HS-5 (cell line): ENCODE measurements around the gene RAI1.
"Not testable (repeated sequence)": the region's sequence is repeated elsewhere in the genome, so short reads cannot be mapped to it uniquely, and the experiment has no call there.

Source experiments
- DNase-seq: peaks from one replicate; pipeline ENCODE4 v3.0.0-alpha.2; 2012; ENCODE audit warnings: low read depth

RAI1 gene

DNA sequence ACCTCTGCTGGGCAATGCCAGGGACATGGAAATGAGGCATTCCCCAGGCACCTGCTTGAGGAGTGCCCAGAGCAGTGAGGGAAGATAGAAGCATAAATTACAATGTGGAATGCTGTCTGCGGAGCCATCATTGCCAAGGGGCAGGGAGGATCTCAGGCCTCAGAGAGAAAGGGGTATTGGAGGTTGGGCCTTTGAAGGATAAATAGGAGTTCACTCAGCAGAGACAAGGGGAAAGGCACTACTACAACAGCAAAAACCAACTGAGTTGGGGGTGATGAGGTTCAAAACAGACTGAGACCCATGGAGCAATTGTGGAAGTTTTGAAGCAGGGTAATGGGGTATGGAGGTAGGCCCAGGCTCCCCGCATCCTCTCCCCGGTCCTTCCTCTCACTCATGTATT is 122.7 kb downstream of the RAI1 start:
- DNase-seq: no peak

DNA sequence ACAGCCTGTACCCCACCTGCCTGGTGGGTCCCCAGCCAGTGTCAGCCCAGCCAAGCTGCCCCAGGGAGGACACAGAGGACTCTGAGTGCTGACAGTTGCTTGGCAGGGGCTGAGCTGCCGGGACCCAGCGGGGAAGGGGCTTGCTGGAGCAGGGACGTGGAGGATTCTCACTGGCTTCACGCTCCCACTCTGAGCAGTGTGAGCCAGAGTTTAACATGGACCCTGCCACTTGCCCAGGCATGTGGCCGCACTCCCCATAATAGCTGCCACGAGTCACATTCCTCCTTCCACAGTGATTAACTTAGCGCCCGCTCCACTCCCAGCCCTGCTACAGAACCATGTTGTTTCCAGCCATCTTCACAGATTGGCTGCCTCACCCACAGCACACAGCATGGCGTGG is 124.3 kb downstream of the RAI1 start:
- no peak for DNase-seq

DNA sequence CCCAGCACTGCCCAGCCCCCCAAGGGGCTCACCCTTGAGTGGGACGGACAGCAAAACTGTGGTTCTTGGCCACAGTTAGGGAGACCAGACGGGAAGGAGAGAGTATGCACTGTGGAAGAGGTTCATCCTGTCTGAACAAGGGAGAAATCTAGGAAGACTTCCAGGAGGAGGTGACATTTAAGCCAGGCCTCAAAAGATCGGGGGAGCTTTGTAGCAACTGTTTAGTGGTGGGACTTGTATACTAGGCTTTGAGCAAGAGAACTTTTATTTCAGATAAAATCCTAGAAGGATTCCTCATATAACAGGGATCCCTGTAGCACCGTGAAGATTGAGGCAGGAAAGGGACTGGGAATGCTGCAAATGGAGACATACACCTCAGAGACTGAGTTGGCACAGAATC is 124.8 kb downstream of the RAI1 start:
- DNase-seq: no peak

DNA sequence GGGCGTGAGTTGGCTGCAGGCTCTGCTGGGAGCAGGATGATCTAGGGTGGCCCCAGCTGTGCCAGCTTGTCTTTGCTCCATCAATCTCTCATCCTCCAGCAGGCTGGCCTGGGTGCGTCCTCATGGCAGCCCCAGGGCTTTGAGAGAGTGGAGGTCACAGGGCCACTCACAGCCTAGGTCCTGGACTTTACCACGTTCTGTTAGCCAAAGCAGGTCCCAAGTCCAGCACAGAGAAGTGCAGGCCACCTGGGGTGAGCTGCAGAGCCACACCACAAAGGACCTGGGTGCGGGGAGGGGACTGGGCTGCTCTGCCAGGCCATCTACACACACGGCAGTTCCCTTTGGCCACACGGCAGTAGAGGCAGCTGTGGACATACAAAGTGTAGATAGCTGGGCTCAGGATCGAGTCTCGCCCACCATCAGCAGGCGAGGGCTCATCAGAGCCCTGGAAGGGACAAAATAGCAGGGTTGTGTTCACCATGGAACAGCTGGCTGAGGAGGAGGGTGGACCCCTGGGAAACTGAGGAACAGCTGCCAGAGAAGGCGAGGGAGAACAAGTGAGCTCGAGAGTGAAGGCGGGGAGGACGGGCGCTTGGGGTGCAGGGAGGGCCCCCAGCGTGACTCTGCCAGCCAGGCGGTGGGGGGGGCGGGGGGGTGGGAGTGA is 125.5 kb downstream of the RAI1 start:
- DNase-seq: no peak

DNA sequence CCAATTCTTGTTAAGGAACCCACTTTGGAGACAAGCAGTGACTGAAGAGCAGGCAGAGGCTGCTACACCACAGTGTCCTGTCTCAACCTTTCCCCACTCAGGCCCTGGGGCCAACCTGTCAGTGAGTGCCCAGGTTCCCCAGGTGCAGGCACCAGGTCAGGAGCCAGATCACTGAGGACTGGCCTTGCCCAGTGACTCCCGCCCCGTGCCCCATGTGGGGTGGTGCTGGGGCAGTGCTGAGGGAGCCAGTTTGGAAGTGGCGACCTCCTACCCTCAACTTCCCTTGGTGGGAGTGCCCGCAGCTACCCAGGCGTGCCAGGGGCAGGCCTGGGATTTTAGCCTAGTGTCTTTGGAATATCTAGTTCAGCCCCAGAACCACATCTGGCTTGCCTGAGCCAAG is 126.2 kb downstream of the RAI1 start:
- DNase-seq: no peak

DNA sequence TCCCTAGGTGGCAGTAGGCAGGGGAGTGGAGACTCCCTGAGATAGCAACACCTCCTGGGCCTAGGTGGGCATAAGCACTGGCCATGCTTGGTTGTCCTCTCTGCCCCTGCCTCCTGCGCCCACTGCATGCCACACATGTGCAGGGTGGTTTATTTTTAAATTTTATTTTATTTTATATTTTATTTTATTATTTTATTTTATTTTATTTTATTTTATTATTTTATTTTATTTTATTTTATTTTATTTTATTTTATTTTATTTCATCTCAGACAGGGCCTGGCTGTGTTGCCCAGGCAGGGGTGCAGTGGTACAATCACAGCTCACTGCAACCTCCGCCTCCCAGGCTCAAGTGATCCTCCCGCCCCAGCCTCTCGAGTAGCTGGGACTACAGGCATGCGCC is 126.9 kb downstream of the RAI1 start:
- DNase-seq: not testable (repeated sequence)

DNA sequence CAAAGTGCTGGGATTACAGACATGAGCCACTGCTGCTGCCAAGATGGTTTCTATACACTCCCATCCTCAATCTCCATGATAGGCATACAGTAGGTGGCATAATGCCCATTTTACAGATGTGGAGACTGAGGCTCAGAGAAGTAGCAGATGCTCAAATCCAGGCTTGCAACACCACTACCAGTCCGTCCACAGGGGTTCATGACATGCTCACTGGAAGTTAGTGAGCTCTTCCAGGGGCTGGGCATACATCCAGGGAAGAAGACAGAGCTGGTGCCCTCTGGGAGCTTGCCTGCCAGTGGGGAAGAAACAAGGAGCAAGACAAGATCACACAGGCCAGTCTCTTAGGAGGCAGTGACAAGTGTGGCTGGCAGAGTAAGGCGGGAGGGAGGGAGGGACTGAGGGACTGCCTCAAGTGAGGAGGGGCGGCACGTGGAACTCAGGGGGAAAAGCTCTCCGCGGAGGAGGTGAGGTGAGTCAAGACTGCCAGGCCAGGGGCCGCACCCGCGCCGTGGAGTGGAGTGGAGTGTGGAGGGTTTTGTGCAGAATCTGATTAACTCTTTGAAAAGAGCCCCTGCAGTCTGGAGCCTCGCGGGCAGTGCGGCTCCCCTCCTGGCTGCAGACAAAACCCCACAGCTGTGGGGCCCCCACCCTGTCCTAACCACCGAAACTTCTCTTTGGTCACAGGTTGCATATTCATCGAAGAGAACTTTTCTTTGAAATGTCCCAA is 127.6 kb downstream of the RAI1 start:
- no peak for DNase-seq

DNA sequence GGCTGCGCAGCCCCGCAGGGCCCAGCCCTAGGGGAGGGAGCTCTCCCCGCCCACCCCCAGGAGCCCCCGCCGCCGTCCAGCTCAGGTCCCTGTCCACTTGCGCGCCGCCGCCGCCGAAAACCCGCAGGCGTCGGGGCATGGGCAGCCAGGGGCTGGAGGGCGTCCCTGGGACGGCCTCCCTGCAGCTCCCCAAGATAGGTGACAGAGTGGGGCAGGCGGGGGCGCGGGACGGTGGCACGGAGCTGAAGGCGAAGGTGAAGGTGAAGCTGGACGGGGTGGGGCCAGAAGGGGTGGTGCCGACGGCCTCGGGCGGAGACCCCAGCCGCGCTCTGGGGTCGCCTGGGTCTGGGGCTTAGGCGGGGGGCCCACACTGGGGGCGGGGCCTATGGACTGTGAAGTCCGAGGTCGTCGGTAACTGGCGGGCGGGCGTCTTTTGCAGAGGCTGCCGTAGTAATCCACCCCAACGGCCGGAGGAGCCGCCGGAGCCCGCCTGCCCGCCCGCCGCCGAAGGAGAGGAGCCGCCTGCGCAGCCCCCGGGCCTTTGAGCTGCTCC is 128.3 kb downstream of the RAI1 start:
- DNase-seq: no peak

DNA sequence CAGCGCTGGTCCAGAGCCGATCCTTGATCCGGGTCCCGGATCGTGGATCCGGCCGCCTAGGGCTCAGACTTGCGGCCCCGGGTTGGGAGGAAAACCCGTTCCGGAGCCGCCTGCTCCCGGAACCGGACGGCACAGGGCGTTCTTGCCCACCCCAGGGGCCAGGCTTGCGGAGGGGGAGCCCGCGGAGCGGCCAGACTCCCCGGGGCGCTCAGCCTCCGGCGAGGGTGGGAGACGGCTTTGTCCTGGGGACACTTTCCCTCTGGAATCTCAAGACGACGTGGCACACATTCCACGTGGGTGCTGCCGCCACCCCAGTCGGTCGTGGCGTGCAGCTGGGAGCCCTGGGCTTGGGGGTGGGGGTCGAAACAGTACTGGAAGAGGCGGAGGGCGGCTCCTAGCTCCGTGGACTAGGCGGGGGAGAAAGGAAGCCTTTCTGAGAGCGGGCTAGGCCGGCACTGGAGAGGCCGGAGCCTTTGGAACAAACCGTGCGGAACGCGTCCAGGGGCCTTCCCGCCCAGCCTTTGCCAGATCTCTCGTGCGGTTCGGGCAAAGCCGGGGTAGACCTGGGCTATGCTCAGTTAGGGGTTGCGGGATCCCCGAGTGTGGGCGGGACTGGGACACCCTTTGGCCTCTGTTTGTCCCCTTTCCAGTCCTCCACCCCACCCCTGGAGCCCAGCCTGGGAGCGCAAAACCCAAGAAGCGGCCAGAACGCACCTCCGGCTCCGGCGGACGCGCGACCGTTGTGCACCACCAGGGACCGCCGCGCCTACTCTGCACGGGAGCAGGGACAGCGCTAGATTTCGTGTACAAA is 129.0 kb downstream of the RAI1 start:
- DNase-seq: no peak

DNA sequence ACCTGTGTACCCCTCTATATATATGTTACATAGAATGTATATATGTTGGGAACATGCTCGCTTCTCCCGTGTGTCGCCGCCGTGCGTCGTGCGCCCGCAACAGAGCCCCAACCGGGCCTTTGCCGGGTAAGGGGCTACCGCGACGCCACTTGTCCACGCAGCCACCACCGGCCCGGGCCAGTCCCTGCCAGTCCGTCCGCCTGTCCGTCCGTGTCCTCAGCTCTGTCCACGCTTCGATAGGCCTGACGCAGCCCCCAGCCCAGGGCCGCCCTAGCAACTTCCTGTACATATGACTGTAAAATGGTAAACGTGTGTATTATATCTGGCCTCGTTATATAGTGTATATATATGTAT is 129.6 kb downstream of the RAI1 start:
- DNase-seq: no peak

DNA sequence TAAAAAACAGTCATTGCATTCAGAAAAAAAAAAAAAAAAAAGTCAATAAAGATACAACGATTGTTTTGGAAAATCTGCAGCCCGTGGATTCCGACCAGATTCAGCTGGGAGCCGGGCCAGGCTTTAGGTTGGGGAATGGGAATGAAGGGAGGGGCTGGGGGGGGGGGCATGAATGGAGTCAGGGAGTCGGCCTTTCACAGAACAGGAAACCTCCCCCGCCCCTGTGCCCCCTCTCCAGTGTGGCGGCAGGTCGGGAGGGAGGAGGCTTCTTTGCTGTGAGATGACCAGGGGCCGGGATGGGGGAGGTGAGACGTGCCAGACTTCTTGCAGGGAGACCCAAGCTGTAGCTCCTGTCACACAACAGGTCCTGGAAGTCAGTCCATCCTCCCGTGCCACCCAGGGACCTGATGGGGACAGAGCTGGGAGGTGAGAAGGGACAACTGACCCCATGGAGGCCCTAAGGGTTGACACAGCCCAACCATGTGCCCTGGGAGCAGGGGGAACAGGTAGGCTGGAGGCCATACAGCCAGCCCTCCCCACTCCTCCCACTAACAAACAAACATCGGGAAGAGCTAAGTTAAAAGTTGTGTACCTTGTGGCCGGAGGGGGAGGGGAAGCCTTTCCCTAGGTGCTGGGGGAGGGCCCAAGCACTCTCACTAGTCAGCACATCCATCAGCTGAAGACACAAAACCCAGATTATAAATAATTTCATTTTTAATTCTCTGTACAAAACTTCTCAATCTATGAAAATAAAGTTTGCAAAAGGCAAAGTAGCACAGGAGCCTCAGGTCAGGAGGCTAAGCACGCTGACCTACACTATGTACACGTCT is 130.3 kb downstream of the RAI1 start:
- no peak for DNase-seq

DNA sequence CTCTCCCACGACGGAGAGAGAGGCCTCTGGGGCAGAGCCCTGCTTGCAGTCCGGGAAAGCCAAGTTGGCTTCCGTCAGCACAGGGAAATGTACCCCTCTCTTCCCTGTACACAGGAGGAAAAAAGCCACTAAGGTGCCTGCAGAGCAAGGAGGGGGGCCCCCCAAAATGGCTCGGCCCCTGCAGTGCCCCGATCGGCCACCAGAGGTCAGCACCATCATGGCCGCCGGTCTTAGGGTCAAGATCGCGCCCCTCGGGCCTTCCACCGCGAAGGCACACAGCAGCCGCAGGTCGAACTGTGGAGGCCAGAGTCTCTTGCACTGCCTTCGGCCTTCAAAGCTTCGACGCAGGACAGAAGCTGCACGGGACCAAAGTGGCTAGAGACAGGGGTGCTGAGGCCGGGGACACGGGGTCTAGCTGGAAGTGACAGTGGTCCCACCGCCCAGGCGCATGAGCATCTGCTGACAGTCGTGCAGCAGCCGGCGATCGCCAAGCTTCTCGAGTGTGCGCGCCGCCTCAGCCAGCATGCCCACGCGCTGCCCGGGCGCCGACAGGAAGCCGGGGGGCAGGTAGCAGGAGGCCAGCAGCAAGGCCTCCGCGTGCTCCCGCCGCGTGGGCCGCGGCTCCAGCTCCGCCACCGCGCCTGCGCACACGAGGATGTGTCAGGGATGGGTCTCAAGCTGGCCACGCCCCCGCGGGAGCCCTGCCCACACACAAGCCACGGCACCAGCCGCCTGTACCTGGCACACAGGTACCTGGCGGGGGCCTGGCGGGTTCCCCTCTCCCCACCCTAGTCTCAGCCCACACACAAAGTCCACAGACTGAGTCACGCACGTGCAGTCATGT is 131.2 kb downstream of the RAI1 start:
- no peak for DNase-seq

DNA sequence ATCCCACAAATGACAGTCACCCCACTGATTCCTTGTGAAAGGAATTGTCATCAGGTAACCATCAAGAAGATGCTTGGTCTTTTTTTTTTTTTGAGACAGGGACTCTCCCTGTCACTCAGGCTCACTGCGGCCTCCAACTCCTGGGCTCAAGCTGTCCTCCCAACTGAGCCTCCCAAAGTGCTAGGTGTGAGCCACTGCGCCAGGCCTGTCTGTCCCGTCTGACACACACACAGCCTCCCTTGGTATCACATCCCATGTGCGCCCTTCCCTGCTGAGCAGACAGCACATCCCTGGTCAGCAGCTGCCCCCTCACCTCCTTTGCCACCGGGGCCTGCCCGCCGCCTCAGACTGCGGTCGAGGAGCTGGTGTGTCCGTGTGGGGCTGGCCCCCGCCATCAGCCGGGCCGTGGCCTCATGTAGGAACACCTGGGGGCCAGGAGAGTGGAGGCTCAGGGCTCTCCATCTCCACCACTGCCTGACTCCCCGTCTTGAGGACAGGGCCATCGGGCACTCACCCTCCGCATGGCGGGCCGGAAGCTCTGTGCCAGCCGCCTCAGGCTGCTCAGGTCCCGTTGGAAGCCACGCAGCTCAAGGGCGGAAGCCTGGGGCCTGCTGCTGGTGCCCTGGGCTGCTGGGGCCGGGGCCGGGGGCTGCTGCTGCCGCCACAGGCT is 131.9 kb downstream of the RAI1 start:
- DNase-seq: no peak

DNA sequence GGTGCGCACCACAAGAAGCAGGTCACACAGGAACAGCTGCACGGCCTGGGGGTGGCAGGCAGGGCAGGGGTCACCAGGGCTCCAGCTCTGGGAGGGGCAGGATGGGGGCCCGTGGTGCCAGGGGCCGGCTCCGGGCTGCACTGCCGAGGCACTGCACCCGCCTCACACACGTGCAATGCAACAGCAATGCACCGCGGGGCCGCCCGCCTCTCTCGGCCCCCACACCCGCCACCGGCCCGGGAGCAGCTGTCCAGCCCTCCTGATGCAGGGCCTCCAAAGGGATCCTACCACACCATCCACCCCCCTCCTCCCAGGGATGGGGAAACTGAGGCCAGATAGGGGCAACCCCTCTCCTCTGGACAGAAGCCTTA is 132.5 kb downstream of the RAI1 start:
- DNase-seq: no peak

DNA sequence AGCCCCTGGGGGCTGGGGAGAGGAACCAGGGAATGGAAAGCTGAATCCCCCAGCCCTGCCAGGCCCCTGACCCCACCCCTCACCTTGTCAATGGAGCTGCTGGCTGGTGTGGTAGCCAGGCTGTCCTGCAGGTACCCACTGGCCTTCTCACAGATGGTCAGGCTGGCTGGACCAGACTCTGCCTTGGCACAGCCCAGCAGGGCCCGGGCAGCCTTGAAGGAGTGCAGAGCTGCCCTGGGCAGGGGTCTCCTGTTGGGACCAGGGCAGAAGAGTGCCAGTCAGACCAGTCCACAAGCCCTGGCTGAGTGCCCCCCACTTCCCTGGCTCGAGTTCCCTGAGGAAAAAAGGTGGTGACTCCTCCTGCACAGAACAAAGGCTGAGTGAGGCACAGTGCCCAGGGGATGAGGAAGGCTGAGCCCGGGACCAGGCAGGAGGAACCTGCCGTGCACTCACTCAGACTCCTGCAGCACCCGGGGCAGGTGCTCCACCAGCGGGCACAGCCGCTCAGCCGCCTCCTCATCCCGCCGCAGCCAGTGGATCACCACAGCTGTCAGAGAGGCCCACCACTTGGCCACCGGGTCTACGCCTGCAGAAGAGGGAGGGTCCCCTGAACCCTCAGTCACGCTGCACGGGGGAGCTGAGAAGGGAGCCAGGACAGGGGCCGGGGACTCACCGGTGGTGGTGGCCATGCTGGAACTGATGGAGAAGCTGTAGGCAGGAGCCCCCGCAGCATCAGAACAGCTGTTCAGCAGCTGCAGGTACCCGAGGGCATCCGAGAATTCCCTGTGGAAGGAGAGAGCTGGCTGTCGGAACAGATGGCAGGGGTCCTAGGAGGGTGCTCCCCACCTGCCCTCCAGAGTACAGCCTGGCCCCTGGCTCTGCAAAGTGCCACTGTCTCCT is 133.2 kb downstream of the RAI1 start:
- no peak for DNase-seq

DNA sequence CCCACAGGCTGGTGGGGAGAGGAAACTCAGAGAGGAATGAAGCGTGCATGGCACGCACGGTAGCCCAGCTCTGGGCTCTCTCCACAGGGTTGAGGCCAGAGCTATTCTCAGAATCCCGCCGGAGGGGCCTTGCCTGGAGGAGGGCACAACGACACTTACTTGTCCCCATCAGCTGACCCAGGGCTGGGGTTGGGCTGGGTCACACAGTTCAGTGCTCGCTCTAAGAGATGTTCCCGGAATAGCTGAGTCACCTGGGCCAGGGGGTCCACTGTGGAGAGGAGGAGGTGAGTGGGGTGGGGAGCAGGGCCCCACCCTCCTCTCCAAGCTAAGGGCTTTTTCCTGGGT is 133.8 kb downstream of the RAI1 start:
- no peak for DNase-seq

DNA sequence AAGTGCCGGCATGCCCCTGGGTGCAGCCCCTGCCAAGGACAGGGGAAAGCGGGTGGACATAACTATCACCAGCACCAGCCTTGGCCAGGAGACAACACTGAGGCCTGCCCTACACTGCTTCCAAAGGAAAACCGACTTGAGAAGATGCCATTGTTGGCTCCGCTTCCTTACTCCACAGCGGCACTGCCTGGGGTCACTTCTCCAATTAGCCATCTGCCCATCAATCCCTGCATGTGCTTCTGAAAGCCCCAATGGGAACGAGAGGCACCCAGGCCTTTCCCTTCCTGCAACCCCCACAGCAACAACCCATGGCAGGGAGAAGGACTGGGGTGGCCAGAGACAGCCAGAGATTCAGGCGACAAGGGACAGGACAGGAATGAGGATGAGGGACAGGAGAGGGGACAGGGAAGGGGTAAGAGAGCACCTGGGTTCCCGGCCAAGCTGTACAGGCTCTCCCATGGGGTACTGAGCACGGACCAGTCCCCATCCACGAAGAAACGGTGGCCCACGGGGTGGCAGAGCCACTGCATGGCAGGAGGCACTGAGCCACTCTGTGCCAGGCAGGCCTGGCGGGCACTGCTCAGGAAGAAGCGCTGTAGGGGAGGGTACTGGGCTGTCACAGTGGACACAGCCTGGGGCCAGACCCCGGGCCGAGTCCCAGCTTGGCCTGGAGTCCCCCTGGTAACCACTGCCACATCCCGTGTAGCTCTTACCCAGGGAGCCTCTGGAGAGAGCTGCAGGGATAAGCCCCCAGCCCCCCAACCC is 134.4 kb downstream of the RAI1 start:
- no peak for DNase-seq

DNA sequence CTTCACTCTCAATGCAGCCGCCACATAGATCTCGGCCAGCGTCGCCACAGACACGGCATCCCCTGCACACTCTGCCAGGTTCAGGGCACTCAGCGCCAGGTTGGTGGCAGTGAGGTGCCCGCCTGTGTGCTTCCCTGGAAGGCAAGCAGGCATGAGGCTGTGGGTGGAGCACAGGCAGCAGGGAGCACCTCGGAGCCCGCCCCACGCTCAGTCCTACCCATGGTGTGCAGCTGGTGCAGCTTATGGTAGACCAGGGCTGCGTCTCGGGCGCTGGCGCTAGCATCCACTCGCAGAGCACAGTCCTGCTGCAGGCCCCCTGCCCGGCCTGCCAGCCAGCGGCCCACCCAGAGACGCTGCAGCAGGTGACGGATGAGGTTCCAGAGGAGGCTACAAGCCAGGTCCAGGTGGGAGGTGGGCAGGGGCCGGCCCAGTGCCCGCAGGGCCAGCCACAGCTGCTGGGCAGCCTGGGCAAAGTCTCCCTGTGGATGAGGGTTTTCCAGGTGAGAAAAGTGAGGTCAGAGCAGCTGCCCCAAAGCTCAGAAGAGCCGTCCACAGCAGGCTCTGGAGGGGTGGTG is 135.1 kb downstream of the RAI1 start:
- DNase-seq: no peak
